Hepatocyte (in vitro differentiated cells): ENCODE measurements around the gene LIN9. TPM values are rescaled to one million over a fixed set of nuclear protein-coding genes. Genes with fewer than 3 reads are reported as not detected.

ENCODE experiments used
- DNase-seq: peaks from one replicate; pipeline ENCODE4 v3.0.0-alpha.2; 2016; ENCODE audit warnings: low spot score
- H2AFZ ChIP-seq: fragments of 200-600 bp; sonication (generic); 2 replicates; pipeline ENCODE4 v1.6.0; 2016; ENCODE audit warnings: antibody characterized with exemption, mild to moderate bottlenecking
- H3K27ac ChIP-seq: fragments of 200-600 bp; sonication (generic); 2 replicates; pipeline ENCODE4 v1.5.1; 2016; ENCODE audit warnings: mild to moderate bottlenecking
- H3K27me3 ChIP-seq: fragments of 200-600 bp; sonication (generic); 2 replicates; pipeline ENCODE4 v1.6.1; 2016
- H3K36me3 ChIP-seq: fragments of 200-600 bp; sonication (generic); replicated peaks from 2 replicates; pipeline ENCODE4 v1.5.1; 2016; ENCODE audit warnings: low read depth; ENCODE audit not compliant: insufficient read depth
- H3K4me1 ChIP-seq: fragments of 200-600 bp; sonication (generic); 2 replicates; pipeline ENCODE4 v1.5.1; 2016; ENCODE audit warnings: mild to moderate bottlenecking, moderate library complexity; ENCODE audit not compliant: insufficient read depth
- H3K4me2 ChIP-seq: fragments of 200-600 bp; sonication (generic); 2 replicates; pipeline ENCODE4 v1.6.0; 2016
- H3K4me3 ChIP-seq: fragments of 200-600 bp; sonication (generic); 2 replicates; pipeline ENCODE4 v1.5.1; 2016; ENCODE audit warnings: mild to moderate bottlenecking
- H3K79me2 ChIP-seq: fragments of 200-600 bp; sonication (generic); 2 replicates; pipeline ENCODE4 v1.6.0; 2017; ENCODE audit warnings: mild to moderate bottlenecking
- H3K9me2 ChIP-seq: fragments of 200-600 bp; sonication (generic); replicated peaks from 2 replicates; pipeline ENCODE4 v1.6.0; 2017; ENCODE audit warnings: mild to moderate bottlenecking; ENCODE audit not compliant: insufficient read depth
- H3K9me3 ChIP-seq: fragments of 200-600 bp; sonication (generic); 2 replicates; pipeline ENCODE4 v1.5.1; 2016; ENCODE audit warnings: low read depth, mild to moderate bottlenecking
- H4K20me1 ChIP-seq: fragments of 200-600 bp; sonication (generic); 2 replicates; pipeline ENCODE4 v1.6.0; 2016; ENCODE audit warnings: mild to moderate bottlenecking; ENCODE audit not compliant: insufficient read depth, poor library complexity, severe bottlenecking
- EZH2 ChIP-seq: fragments of 200-600 bp; sonication (generic); IDR thresholded peaks from 2 replicates; pipeline ENCODE4 v1.6.1; 2016; ENCODE audit warnings: antibody characterized with exemption, mild to moderate bottlenecking, borderline replicate concordance
- EZH2phosphoT487 ChIP-seq: fragments of 200-600 bp; sonication (generic); IDR thresholded peaks from one replicate; pipeline ENCODE4 v1.6.1; 2018; ENCODE audit warnings: antibody characterized with exemption, mild to moderate bottlenecking, low read depth, moderate library complexity; ENCODE audit not compliant: unreplicated experiment, severe bottlenecking
- WGBS: methylation state at CpG from one replicate; pipeline ENCODE4 v1.1.6; 2016; ENCODE audit warnings: low lambda C conversion rate; ENCODE audit errors: missing lambda C conversion rate; 5-methylcytosine and 5-hydroxymethylcytosine counted together
- polyA plus RNA-seq: library from polyadenylated mRNA; unstranded; fragments of >200 nt; fragmentation: Nextera tagmentation; extraction: Ambion mirVana; gene quantifications from 2 replicates; pipeline ENCODE4 v1.2.1, GENCODE V29; 2016
- total RNA-seq: library from RNA; depleted of rRNA; stranded (reverse); fragments of >200 nt; gene quantifications from 2 replicates; pipeline ENCODE4 v1.2.3, GENCODE V29; 2014
- TF ChIP-seq, protein P1 (sequence below): fragments of 200-600 bp; sonication (generic); IDR thresholded peaks from 2 replicates; pipeline ENCODE4 v1.5.1; 2016; ENCODE audit warnings: antibody characterized with exemption, mild to moderate bottlenecking; ENCODE audit not compliant: poor library complexity

The LIN9 gene
- total and polyA plus RNA-seq, 2 experiments from 2014 or later, result 2.9 to 6.2 TPM

DNA sequence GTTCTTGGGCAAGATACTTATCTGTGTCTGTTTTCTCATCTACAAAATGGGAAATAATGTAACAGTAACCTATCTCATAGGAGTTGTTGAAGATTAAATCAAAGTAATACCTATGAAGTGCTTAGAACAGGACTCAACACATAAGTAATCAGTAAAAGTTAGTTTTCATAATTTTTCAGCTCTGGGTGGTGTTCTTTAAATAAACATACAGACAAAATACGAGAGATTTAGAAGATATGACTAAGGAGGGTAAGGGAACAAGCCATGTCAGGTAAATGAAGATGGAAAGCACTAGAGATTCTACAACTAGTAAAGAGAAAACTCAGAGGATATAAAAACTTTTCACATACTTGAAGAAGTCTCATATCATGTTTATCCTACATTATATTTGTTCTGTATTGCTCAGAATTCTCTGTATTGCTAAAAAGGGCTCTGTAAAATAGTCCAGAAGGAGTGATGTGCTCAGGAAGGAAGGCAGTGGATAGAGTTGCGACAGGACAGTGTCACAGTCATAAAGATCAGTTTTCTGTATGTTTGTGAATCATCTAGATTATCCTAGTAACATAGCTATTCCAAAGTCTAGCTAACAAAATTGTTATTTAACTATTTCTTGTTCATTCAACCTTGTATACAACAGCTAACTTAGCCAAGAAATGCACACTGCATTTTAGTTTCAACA, 16.0 kb downstream of the LIN9 start:
- TF ChIP-seq, protein P1, sequence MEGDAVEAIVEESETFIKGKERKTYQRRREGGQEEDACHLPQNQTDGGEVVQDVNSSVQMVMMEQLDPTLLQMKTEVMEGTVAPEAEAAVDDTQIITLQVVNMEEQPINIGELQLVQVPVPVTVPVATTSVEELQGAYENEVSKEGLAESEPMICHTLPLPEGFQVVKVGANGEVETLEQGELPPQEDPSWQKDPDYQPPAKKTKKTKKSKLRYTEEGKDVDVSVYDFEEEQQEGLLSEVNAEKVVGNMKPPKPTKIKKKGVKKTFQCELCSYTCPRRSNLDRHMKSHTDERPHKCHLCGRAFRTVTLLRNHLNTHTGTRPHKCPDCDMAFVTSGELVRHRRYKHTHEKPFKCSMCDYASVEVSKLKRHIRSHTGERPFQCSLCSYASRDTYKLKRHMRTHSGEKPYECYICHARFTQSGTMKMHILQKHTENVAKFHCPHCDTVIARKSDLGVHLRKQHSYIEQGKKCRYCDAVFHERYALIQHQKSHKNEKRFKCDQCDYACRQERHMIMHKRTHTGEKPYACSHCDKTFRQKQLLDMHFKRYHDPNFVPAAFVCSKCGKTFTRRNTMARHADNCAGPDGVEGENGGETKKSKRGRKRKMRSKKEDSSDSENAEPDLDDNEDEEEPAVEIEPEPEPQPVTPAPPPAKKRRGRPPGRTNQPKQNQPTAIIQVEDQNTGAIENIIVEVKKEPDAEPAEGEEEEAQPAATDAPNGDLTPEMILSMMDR, result no peak
- no peak for TF ChIP-seq EZH2
- no peak for TF ChIP-seq EZH2phosphoT487
- H2AFZ ChIP-seq, result no peak overlapping the region
- H3K27me3 ChIP-seq, result no peaks in the 10 kb centered on the region
- no peak overlapping the region for H3K27ac ChIP-seq
- no peaks in the 10 kb centered on the region for H3K36me3 ChIP-seq
- H3K79me2 ChIP-seq, result no peaks in the 10 kb centered on the region
- no peaks in the 10 kb centered on the region for H3K9me2 ChIP-seq
- no peaks in the 10 kb centered on the region for H4K20me1 ChIP-seq
- H3K4me1 ChIP-seq, result no peaks in the 10 kb centered on the region
- no peak for DNase-seq
- WGBS, result 86% methylated on average over 2 of the region's 2 CpGs
- H3K4me2 ChIP-seq, result no peak overlapping the region
- no peak overlapping the region for H3K4me3 ChIP-seq
- no peaks in the 10 kb centered on the region for H3K9me3 ChIP-seq

DNA sequence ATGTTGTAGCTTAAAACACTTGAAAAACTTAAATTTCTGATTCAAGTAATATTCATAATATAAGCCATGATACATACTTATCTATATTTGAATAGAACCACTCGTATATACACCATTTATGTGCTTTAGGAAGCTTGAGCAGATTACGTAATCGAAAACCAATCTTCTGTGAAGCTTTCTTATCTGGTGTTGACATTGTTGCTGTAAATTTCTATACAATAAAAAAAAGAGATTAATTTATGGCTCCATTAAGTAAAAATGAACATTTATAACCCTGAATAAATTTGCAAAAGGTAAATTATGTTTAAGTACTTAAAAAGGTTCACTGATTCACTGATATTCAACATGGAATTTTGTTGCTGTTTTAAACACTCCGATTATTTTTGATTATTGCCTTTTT, 21.4 kb downstream of the LIN9 start:
- Histone ChIP-seq H3K27ac (no peak overlapping the region), H2AFZ (no peak overlapping the region), H3K36me3 (no peaks in the 10 kb centered on the region), H3K4me2 (no peak overlapping the region), H3K4me1 (no peaks in the 10 kb centered on the region), H3K9me3 (no peaks in the 10 kb centered on the region), H3K4me3 (no peak overlapping the region), H3K79me2 (no peaks in the 10 kb centered on the region), H3K9me2 (no peaks in the 10 kb centered on the region), H3K27me3 (no peaks in the 10 kb centered on the region), H4K20me1 (no peaks in the 10 kb centered on the region)
- WGBS, result 83% methylated on average over 4 of the region's 4 CpGs
- no peak for TF ChIP-seq EZH2phosphoT487
- TF ChIP-seq EZH2, result no peak
- TF ChIP-seq, protein P1, result no peak
- DNase-seq, result no peak

DNA sequence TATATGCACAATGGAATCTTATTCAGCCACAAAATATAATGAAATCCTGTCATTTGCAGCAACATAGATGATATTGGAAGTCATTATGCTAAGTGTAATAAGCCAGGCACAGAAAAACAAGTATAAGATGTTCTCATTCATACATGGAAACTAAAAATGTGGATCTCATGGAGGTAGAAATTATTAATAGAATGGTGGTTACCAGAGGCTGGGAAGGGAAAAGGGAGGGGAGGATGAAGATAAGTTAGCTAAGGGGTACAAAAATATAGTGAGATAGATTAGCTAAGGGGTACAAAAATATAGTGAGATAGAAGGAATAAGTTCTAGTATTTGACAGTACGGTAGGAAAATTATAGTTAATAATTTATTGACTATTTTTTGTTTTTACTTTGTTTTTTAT, 27.9 kb downstream of the LIN9 start:
- H2AFZ ChIP-seq, result no peak overlapping the region
- H3K4me2 ChIP-seq, result no peak overlapping the region
- H3K4me1 ChIP-seq, result no peaks in the 10 kb centered on the region
- no peaks in the 10 kb centered on the region for H3K9me3 ChIP-seq
- H3K27ac ChIP-seq, result no peak overlapping the region
- no peaks in the 10 kb centered on the region for H3K79me2 ChIP-seq
- no peaks in the 10 kb centered on the region for H3K36me3 ChIP-seq
- H3K27me3 ChIP-seq, result no peaks in the 10 kb centered on the region
- H4K20me1 ChIP-seq, result no peaks in the 10 kb centered on the region
- no peak overlapping the region for H3K4me3 ChIP-seq
- 96% methylated on average over 1 of the region's 1 CpG for WGBS
- TF ChIP-seq EZH2 (no peak), EZH2phosphoT487 (no peak)
- TF ChIP-seq, protein P1, result no peak
- H3K9me2 ChIP-seq, result no peaks in the 10 kb centered on the region
- DNase-seq, result no peak
